GM12891 (cell line): ENCODE measurements around the gene CSNK2A2.
A peak's percentile ranks its signal among the peaks of the same experiment; 100 is the strongest.

ENCODE experiments used
- DNase-seq: peaks from one replicate; pipeline ENCODE4 v3.0.0; 2011; ENCODE audit warnings: low spot score; ENCODE audit not compliant: insufficient read length
- FAIRE-seq: peaks from 2 replicates; lab custom pipeline; 2011; peaks lifted over from hg19 to GRCh38; lab: Jason Lieb, UNC
- PAX5 ChIP-seq: IDR thresholded peaks from 2 replicates; pipeline ENCODE4 v1.6.1; 2011; ENCODE audit warnings: low read length, moderate library complexity, mild to moderate bottlenecking; ENCODE audit not compliant: insufficient read depth, severe bottlenecking
- POLR2A ChIP-seq: IDR thresholded peaks from 2 replicates; pipeline ENCODE4 v1.6.1; 2011; ENCODE audit warnings: low read depth, low read length, control low read depth
- POLR2AphosphoS5 ChIP-seq: IDR thresholded peaks from 2 replicates; pipeline ENCODE4 v1.6.1; 2011; ENCODE audit warnings: low read depth, low read length, control low read depth
- POU2F2 ChIP-seq: IDR thresholded peaks from 2 replicates; pipeline ENCODE4 v1.6.1; 2011; ENCODE audit warnings: low read depth, mild to moderate bottlenecking, control low read depth, low read length, moderate library complexity
- SPI1 ChIP-seq: IDR thresholded peaks from 2 replicates; pipeline ENCODE4 v1.6.1; 2011; ENCODE audit warnings: low read depth, low read length, control low read depth
- TAF1 ChIP-seq: IDR thresholded peaks from 2 replicates; pipeline ENCODE4 v1.6.1; 2011; ENCODE audit warnings: low read depth, low read length, control low read depth

Gene CSNK2A2

DNA sequence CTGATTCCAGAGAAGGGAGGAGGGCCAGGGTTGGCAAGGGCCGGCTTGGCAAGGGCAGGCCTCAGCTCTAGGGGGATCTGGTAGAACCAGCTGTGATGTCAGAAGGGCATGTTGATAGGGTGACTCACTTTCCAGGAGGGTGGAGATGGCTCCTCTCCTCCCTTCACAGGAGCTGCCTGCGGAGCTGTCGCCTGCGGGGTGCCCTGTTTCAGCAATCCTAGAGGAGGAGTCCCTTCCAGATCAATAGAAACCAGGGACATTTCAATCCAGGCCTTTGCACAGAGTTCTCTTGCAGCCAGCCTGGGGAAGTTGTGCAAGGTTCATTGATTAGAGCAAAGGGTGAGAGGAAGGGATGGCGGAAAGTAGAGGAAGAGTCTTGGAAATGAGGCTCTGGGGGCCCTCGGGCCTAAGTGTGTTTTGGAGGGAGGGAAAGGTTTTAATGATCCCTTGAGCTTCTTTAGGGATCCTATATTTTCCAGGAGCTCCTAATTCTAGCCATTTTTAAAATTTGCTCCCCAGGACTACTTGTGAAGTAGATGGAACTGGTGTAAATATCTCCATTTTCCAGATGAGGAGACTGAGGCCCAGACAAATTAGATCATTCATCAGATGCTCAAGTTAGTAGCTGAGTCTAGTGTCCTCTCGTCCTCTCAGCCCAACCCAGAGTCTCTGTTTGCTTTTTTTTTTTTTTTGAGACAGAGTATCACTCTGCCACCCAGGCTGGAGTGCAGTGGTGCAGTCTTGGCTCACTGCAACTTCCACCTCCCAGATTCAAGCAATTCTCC, 24.8 kb upstream of the CSNK2A2 start:
- DNase-seq: no peak
- no peak for FAIRE-seq

DNA sequence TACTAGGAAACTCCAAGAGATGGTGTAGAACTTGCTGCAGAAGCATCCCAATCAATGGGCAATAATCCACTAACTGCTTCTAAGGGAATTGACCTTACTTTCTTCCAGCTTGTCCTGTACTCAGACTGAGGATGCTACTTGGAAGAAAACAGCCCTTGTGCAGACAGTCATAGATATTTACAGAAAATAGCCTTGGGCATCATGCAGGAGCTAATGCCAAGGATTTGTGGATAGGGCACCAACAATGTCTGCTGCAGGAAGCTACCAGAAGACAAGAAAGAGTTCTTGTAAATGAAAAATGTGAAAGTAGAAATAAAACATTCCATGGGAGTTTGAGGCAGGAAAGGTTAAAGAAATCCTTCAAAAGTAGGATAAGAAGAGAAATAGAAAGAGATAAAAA, 21.5 kb upstream of the CSNK2A2 start:
- DNase-seq (no peak), FAIRE-seq (no peak)
- TF ChIP-seq POLR2A (no peak), POU2F2 (no peak)

More for the DNA sequence above, 24.8 kb upstream of the CSNK2A2 start:
- TF ChIP-seq SPI1 (no peak), POLR2A (no peak), POLR2AphosphoS5 (no peak), POU2F2 (no peak), TAF1 (no peak), PAX5 (no peak)

- DNase-seq (no peak), FAIRE-seq (no peak)
- no peak for TF ChIP-seq PAX5
These were observed 20.9 kb upstream of the CSNK2A2 start for GRCh38 chr16:58218786-58219185.

DNA sequence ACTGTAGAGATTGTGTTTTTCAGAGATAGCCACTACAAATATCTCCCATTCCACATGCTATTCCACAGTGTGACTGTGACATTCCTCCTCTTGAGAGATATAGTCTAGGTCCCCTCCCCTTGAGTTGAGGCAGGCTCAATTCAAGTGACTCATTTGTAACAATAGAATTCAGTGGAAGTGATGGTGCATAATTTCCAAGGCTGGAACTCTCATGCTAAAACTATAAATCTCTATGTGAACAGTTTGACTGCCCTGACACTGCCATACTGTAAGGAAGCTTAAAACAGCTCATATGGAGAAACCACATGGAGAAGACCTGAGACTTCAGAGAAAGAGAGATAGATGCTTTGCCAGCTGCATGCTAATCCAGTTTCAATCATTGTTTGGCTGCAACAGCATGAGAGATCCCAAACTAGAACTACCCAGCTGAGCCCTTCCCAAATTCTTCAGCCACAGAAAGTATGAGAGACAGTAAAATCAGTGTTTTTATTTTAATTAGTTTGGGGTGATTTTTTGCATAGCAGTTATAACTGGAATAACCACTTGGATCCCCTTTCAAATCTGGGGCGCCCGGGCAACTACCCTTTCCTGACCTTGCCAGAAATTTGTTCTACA, 19.5 kb upstream of the CSNK2A2 start:
- no peak for TF ChIP-seq POLR2AphosphoS5
- TF ChIP-seq POLR2A: no peak
- no peak for TF ChIP-seq TAF1
- no peak for TF ChIP-seq SPI1
- TF ChIP-seq POU2F2: no peak
- TF ChIP-seq PAX5: no peak
- FAIRE-seq (no peak), DNase-seq (no peak)

DNA sequence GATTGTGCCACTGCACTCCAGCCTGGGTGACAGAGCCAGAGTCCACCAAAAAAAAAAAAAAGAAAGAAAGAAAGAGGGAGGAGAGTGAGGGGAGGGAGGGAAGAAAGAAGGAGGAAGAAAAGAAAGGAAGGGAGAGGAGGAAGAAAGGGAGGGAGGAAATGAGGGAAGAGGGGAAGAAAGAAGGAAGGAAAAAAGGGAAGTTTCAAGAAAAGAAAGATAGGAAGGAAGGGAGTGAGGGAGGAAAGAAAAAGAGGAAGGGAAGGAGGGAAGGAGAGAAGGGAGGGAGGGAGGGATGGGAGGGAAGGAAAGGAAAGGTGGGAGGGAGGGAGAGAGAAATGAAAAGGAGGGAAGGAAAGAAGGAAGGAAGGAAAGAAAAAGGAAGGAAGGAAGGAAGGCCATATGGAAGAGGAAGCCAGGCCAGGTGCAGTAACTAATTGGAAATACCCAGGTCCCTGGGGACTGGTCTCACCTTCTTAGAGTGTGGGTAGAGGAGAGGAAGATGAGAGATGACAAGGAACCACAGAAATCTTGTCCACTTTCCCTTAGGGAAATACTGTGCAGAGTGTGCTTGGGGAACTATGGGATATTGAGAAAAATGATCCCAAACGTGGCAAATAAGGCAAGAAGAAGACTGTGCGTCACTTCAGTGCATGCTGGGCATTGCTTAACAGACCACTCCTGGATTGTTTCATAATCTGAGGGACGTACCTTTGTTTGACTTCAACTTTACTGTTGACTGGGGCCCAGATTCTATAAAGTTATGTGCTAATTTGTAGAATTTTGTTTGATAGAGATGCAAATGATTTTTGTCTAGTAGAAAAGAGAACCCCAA, 15.1 kb upstream of the CSNK2A2 start:
- no peak for DNase-seq
- FAIRE-seq: no peak

DNA sequence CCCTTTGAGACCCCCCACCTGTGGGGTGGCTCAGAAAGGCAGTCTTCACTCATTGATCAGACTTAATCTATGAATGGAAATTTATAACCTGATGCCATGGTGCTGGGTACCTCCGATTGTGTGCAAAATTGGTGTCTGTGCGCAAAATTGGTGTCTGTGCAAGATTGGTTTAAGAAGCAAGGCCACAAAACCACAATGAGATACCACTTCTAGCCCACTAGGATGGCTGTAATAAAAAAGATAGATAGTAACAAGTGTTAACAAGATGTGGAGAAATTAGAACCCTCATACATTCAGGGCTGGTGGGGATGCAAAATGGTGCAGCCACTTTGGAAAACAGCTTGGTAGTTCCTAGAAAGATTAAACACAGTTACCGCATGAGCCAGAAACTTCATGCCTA, 13.9 kb upstream of the CSNK2A2 start:
- FAIRE-seq (no peak), DNase-seq (no peak)
- no peak for TF ChIP-seq POU2F2
- TF ChIP-seq SPI1: no peak
- no peak for TF ChIP-seq POLR2A
- TF ChIP-seq TAF1: no peak
- TF ChIP-seq POLR2AphosphoS5: no peak
- no peak for TF ChIP-seq PAX5

More for the DNA sequence above, 15.1 kb upstream of the CSNK2A2 start:
- TF ChIP-seq SPI1 (peak; percentile 29; the same call in 1 of the 2 replicates), TAF1 (no peak)

DNA sequence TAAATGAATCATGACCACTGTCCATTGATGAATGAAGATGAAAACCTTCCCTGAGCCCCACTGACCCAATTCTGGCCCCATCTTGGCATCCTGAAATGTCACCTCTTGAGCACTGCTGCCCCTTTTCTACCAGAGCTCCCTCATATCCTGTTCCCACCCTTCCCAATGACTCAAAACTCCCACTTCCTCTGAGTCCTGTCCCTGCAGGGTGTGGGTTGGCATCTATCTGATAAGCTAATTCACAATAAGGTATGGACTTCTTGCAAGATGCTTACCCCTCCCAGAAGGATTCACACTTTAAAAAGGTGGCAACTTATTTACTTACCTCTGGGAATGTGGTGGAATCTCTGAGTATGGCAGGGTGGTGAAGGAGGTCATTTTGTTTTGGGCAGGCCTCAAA, 13.3 kb upstream of the CSNK2A2 start:
- no peak for DNase-seq
- TF ChIP-seq SPI1: no peak
- no peak for TF ChIP-seq PAX5
- TF ChIP-seq TAF1: no peak
- TF ChIP-seq POU2F2: no peak
- no peak for TF ChIP-seq POLR2AphosphoS5
- no peak for TF ChIP-seq POLR2A
- FAIRE-seq: no peak

- no peak for FAIRE-seq
These were observed 7.5 kb upstream of the CSNK2A2 start for GRCh38 chr16:58205276-58206036.

DNA sequence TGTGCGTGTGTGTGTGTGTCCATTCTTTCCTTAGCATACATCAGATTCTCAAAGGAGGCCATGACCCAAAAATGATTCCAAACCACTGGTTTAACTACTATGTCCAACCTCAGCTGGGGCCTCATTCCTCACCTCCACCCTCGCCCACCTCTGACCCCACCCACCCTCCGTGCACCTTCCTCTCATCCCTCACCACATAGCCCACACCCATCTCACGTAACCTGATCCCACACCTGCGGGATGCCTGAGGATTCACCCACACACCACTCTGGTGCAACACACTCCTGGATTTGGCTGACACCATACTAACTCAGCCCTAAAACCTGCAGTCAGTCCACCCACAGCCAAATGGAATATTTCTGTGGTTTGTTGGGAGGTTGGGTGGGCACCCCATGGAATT, 3.3 kb upstream of the CSNK2A2 start:
- DNase-seq (no peak), FAIRE-seq (no peak)
- TF ChIP-seq SPI1 (no peak), POU2F2 (no peak), PAX5 (no peak), TAF1 (no peak), POLR2A (no peak), POLR2AphosphoS5 (no peak)

More at GRCh38 chr16:58205276-58206036, 7.5 kb upstream of the CSNK2A2 start:
- no peak for TF ChIP-seq POLR2A
- no peak for TF ChIP-seq SPI1
- no peak for TF ChIP-seq POLR2AphosphoS5
- TF ChIP-seq POU2F2: no peak
- DNase-seq: no peak
